Mesendoderm (in vitro differentiated cells): ENCODE data around the gene PAFAH2.

ENCODE experiments used
- DNase-seq: peaks from one replicate; pipeline ENCODE4 v3.0.0; 2013
- H2AK5ac ChIP-seq: 2 replicates; pipeline ENCODE4 v1.6.1; 2013; ENCODE audit warnings: low read length, inconsistent platforms
- H2BK120ac ChIP-seq: 2 replicates; pipeline ENCODE4 v1.6.1; 2013; ENCODE audit warnings: low read depth, mild to moderate bottlenecking, low read length, moderate library complexity, mixed read lengths
- H2BK15ac ChIP-seq: replicated peaks from 2 replicates; pipeline ENCODE4 v1.6.1; 2013; ENCODE audit warnings: low read depth, mild to moderate bottlenecking, moderate library complexity
- H2BK5ac ChIP-seq: 2 replicates; pipeline ENCODE4 v1.6.1; 2013; ENCODE audit warnings: low read length, inconsistent platforms
- H3K18ac ChIP-seq: 2 replicates; pipeline ENCODE4 v1.6.1; 2013; ENCODE audit warnings: mild to moderate bottlenecking, low read length, mixed read lengths
- H3K23ac ChIP-seq: one replicate; pipeline ENCODE4 v1.6.1; 2013; ENCODE audit warnings: low read length
- H3K27ac ChIP-seq: 2 replicates; pipeline ENCODE4 v1.5.1; 2013; ENCODE audit warnings: low read depth, mild to moderate bottlenecking, inconsistent platforms, low read length, moderate library complexity
- H3K27me3 ChIP-seq: 2 replicates; pipeline ENCODE4 v1.6.1; 2013; ENCODE audit warnings: low read length, control low read depth, mild to moderate bottlenecking, inconsistent platforms; ENCODE audit not compliant: insufficient read depth, poor library complexity
- H3K36me3 ChIP-seq: 2 replicates; pipeline ENCODE4 v1.6.1; 2013; ENCODE audit warnings: low read length, inconsistent platforms; ENCODE audit not compliant: control insufficient read depth, insufficient read depth
- H3K4ac ChIP-seq: one replicate; pipeline ENCODE4 v1.6.1; 2013; ENCODE audit warnings: low read depth, mild to moderate bottlenecking, low read length, moderate library complexity
- H3K4me1 ChIP-seq: 2 replicates; pipeline ENCODE4 v1.6.1; 2013; ENCODE audit warnings: low read depth, low read length, inconsistent platforms; ENCODE audit not compliant: control insufficient read depth
- H3K4me2 ChIP-seq: 2 replicates; pipeline ENCODE4 v1.6.1; 2013; ENCODE audit warnings: low read length
- H3K4me3 ChIP-seq: 2 replicates; pipeline ENCODE4 v1.5.1; 2013; ENCODE audit warnings: mild to moderate bottlenecking, low read length
- H3K56ac ChIP-seq: one replicate; pipeline ENCODE4 v1.6.1; 2013; ENCODE audit warnings: low read length
- H3K79me1 ChIP-seq: 2 replicates; pipeline ENCODE4 v1.6.1; 2013; ENCODE audit warnings: low read length, inconsistent platforms
- H3K79me2 ChIP-seq: 2 replicates; pipeline ENCODE4 v1.6.1; 2013; ENCODE audit warnings: mild to moderate bottlenecking, low read length; ENCODE audit not compliant: control insufficient read depth, insufficient read depth
- H3K9ac ChIP-seq: 2 replicates; pipeline ENCODE4 v1.6.1; 2013; ENCODE audit warnings: low read length, inconsistent platforms
- H4K5ac ChIP-seq: one replicate; pipeline ENCODE4 v1.6.1; 2013; ENCODE audit warnings: low read length
- H4K8ac ChIP-seq: one replicate; pipeline ENCODE4 v1.6.1; 2013; ENCODE audit warnings: low read depth, mild to moderate bottlenecking, control low read depth, low read length, moderate library complexity
- WGBS: extraction: QIAGEN DNeasy Blood & Tissue Kit; methylation state at CpG from one replicate; pipeline ENCODE4 v1.1.7; 2013; ENCODE audit warnings: low lambda C conversion rate, missing lambda C conversion rate; ENCODE audit not compliant: insufficient coverage; ENCODE audit errors: extremely low coverage; 5-methylcytosine and 5-hydroxymethylcytosine counted together

Gene PAFAH2

GRCh38 chr1:26032656-26033357 is 34.9 kb upstream of the PAFAH2 start:
- Histone ChIP-seq H3K23ac (no peak overlapping the region), H3K27me3 (no peaks in the 10 kb centered on the region), H3K79me1 (no peaks in the 10 kb centered on the region), H2AK5ac (no peak overlapping the region), H3K9ac (no peak overlapping the region), H3K4ac (no peak overlapping the region), H2BK120ac (no peak overlapping the region), H3K36me3 (no peaks in the 10 kb centered on the region), H3K18ac (no peak overlapping the region), H3K79me2 (no peaks in the 10 kb centered on the region), H3K4me2 (no peak overlapping the region), H3K27ac (no peak overlapping the region), H4K8ac (no peak overlapping the region), H4K5ac (no peak overlapping the region), H3K4me3 (no peak overlapping the region), H2BK15ac (no peak overlapping the region), H2BK5ac (no peak overlapping the region), H3K4me1 (no peaks in the 10 kb centered on the region), H3K56ac (no peak overlapping the region)
- no peak for DNase-seq
- no CpG with 5 or more reads among the region's 12 CpGs for WGBS

- Histone ChIP-seq H3K4me1 (no peaks in the 10 kb centered on the region), H3K27me3 (no peaks in the 10 kb centered on the region)
- WGBS, result no CpG with 5 or more reads among the region's 3 CpGs
These were observed 33.9 kb upstream of the PAFAH2 start for GRCh38 chr1:26031611-26032220.

GRCh38 chr1:26031196-26031595 is 33.3 kb upstream of the PAFAH2 start:
- H3K79me2 ChIP-seq, result no peaks in the 10 kb centered on the region
- no peaks in the 10 kb centered on the region for H3K36me3 ChIP-seq
- H3K9ac ChIP-seq, result no peak overlapping the region
- H3K4me2 ChIP-seq, result no peak overlapping the region
- H3K27ac ChIP-seq, result no peak overlapping the region
- no peak overlapping the region for H2BK15ac ChIP-seq
- no peak overlapping the region for H3K23ac ChIP-seq
- WGBS, result no CpG with 5 or more reads among the region's 4 CpGs
- H3K79me1 ChIP-seq, result no peaks in the 10 kb centered on the region
- H4K5ac ChIP-seq, result no peak overlapping the region
- H3K18ac ChIP-seq, result no peak overlapping the region
- no peak for DNase-seq
- H4K8ac ChIP-seq, result no peak overlapping the region
- H2AK5ac ChIP-seq, result no peak overlapping the region
- H3K56ac ChIP-seq, result no peak overlapping the region
- H3K27me3 ChIP-seq, result no peaks in the 10 kb centered on the region
- H3K4me3 ChIP-seq, result no peak overlapping the region
- H2BK120ac ChIP-seq, result no peak overlapping the region
- no peak overlapping the region for H3K4ac ChIP-seq
- no peaks in the 10 kb centered on the region for H3K4me1 ChIP-seq
- H2BK5ac ChIP-seq, result no peak overlapping the region

More at GRCh38 chr1:26031611-26032220, 33.9 kb upstream of the PAFAH2 start:
- H2BK5ac ChIP-seq, result no peak overlapping the region
- H2BK15ac ChIP-seq, result no peak overlapping the region
- H3K18ac ChIP-seq, result no peak overlapping the region
- no peak overlapping the region for H3K4ac ChIP-seq
- no peaks in the 10 kb centered on the region for H3K79me2 ChIP-seq
- H3K56ac ChIP-seq, result no peak overlapping the region
- H2AK5ac ChIP-seq, result no peak overlapping the region
- H4K5ac ChIP-seq, result no peak overlapping the region
- no peak overlapping the region for H3K4me2 ChIP-seq
- DNase-seq, result no peak
- H2BK120ac ChIP-seq, result no peak overlapping the region
- no peaks in the 10 kb centered on the region for H3K36me3 ChIP-seq
- H3K4me3 ChIP-seq, result no peak overlapping the region
- no peak overlapping the region for H3K23ac ChIP-seq
- no peaks in the 10 kb centered on the region for H3K79me1 ChIP-seq
- H3K27ac ChIP-seq, result no peak overlapping the region
- H3K9ac ChIP-seq, result no peak overlapping the region
- H4K8ac ChIP-seq, result no peak overlapping the region

- H4K8ac ChIP-seq, result no peak overlapping the region
- no peaks in the 10 kb centered on the region for H3K36me3 ChIP-seq
- WGBS, result no CpG with 5 or more reads among the region's 7 CpGs
- H2BK15ac ChIP-seq, result no peak overlapping the region
- H3K4me1 ChIP-seq, result no peaks in the 10 kb centered on the region
- H2BK5ac ChIP-seq, result no peak overlapping the region
- no peaks in the 10 kb centered on the region for H3K79me2 ChIP-seq
- H3K56ac ChIP-seq, result no peak overlapping the region
- H3K18ac ChIP-seq, result no peak overlapping the region
- no peaks in the 10 kb centered on the region for H3K79me1 ChIP-seq
- H2BK120ac ChIP-seq, result no peak overlapping the region
- no peak overlapping the region for H2AK5ac ChIP-seq
- no peak overlapping the region for H3K4ac ChIP-seq
- no peak overlapping the region for H3K9ac ChIP-seq
- no peak overlapping the region for H4K5ac ChIP-seq
- H3K4me2 ChIP-seq, result no peak overlapping the region
- no peak overlapping the region for H3K27ac ChIP-seq
- H3K27me3 ChIP-seq, result no peaks in the 10 kb centered on the region
- H3K4me3 ChIP-seq, result no peak overlapping the region
- H3K23ac ChIP-seq, result no peak overlapping the region
- peak; percentile 55 for DNase-seq
These were observed 32.1 kb upstream of the PAFAH2 start for GRCh38 chr1:26029864-26030481.

GRCh38 chr1:26029054-26029863 is 31.4 kb upstream of the PAFAH2 start:
- H3K27ac ChIP-seq, result no peak overlapping the region
- no peak overlapping the region for H2BK15ac ChIP-seq
- H2BK120ac ChIP-seq, result no peak overlapping the region
- no peaks in the 10 kb centered on the region for H3K36me3 ChIP-seq
- WGBS, result no CpG with 5 or more reads among the region's 15 CpGs
- H3K23ac ChIP-seq, result no peak overlapping the region
- H3K4me1 ChIP-seq, result no peaks in the 10 kb centered on the region
- H4K5ac ChIP-seq, result no peak overlapping the region
- H3K4me3 ChIP-seq, result no peak overlapping the region
- no peak overlapping the region for H3K56ac ChIP-seq
- DNase-seq, result no peak
- H3K27me3 ChIP-seq, result no peaks in the 10 kb centered on the region
- no peaks in the 10 kb centered on the region for H3K79me2 ChIP-seq
- H3K4ac ChIP-seq, result no peak overlapping the region
- no peaks in the 10 kb centered on the region for H3K79me1 ChIP-seq
- no peak overlapping the region for H3K4me2 ChIP-seq
- H4K8ac ChIP-seq, result no peak overlapping the region
- no peak overlapping the region for H3K18ac ChIP-seq
- no peak overlapping the region for H2AK5ac ChIP-seq
- H3K9ac ChIP-seq, result no peak overlapping the region
- no peak overlapping the region for H2BK5ac ChIP-seq
